Measurements from ENCODE around the gene CDK15.
"Not testable (repeated sequence)": the region's sequence is repeated elsewhere in the genome, so short reads cannot be mapped to it uniquely, and the experiment has no call there.

CDK15 gene

DNA sequence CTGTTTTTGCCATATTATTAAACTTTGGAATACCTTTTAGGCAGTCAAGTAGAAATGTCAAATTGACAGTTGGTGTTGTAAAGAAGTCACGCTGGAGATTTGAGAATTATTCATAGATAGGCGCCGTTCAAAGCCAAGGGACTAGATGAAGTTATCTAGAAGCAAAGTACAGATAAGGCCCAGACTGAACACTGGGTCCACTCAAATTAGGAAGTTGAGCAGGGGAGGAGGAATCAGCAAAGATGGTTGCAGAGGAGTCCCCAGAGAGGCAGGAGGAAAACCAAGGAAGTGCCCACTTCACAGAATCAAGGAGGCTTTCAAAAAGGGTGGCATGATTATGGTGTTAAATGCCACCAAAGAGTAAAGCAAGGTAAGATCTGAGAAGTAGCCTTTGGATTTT is 16.0 kb upstream of the CDK15 start:
- no peak for DNase-seq

- DNase-seq = no peak
These were observed 15.3 kb upstream of the CDK15 start for GRCh38 chr2:201790989-201791388.

GRCh38 chr2:201793631-201794030 is 12.7 kb upstream of the CDK15 start:
- no peak for DNase-seq

DNA sequence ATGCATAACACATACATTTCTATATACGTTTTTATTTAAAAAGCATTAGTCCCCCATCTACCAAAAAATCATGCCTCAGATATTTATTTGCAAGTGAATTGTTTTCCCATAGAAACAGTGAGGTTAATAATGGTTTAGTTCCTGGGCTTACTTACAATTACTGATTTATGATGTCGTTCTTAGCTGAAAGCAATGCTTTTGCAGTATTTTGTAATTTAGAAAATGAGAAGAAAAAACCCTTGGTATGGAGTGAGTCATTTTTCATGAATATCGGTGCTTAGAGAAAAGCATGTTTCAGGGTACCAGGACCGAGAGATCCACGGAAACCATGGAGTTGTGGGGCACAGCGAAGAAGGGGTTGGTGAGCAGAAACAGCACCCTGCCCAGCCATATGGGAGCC is 12.0 kb upstream of the CDK15 start:
- no peak for DNase-seq

- DNase-seq = no peak
These were observed 10.5 kb upstream of the CDK15 start for GRCh38 chr2:201795607-201796477.

DNA sequence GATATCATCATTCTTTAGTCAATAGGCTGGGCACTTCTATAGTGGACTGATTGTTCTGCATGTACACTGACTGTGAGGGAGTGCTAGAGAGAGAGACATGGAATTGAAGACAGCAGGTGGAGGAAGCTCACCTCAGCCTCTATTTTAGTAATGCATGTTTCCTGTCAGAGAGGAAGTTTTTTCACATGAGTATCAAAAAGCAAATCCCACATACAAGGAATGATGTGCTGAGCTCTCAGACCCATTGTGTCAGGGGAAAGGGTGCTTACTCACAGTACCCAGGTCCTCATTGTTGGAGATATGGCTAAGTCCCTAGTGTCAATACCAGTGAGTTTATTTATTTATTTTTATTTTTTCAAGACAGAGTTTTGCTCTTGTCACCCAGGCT is 9.9 kb upstream of the CDK15 start:
- DNase-seq = no peak

DNA sequence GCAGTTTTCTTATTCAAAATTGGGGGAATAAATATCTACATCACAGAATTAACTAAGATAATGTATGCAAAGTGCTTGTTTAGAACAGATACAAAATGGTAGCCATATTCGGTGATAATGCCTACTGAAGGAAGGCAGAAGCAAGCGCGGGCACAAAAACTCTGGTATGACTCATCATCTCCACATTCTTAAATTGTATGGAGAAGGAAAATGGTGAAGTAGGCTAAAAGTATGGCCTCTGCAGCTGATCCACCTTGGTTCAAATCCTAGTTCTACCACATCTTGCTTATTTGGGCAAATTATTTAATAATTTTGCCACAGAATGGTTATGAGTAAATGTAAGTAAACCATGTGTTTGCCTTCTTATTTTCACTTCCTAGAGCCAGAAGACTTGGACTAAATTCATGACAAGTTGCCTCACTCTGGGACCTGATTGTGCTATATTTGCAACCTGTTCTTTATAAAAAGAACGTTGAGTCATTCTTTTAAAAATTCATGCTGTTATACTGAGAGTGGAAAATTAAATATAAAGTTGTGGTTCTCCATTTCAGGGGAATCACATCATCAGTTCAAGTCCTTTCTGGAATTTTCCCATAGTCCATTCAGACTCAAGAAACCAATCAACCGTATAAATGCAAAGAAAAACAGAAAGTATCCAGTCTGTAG is 9.0 kb upstream of the CDK15 start:
- DNase-seq = no peak

DNA sequence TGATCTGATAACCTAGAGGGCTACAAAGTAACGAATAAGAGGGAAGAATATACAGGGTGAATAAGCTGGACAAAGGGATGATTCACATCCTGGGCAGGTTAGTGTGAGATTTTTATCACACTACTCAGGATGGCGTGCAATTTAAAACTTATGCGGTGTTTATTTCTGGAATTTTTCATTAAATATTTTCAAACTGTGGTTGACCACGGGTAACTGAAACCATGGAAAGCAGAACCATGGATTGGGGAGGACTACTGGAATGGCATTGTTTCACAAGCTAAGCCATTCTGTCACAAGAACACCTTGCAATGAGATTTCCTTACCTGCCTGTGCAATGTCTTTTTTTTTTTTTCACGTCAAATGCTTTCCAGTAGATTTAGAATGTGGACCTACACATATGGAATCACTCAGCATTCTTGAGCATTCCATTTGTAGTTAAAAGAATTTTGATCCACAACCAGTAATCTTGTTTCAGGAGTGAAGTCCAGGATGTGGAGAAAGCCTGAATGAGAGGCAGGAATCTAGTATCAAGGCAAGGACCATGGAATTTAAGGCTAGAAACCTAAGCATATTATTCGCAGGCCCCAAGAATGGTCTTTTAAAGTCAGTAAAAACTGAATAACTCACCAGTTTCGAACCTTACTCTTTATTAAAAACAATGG is 8.0 kb upstream of the CDK15 start:
- DNase-seq = no peak

GRCh38 chr2:201798914-201799285 is 7.4 kb upstream of the CDK15 start:
- not testable (repeated sequence) for DNase-seq

- DNase-seq = no peak
These were observed 1.2 kb downstream of the CDK15 start for GRCh38 chr2:201807452-201807999.

DNA sequence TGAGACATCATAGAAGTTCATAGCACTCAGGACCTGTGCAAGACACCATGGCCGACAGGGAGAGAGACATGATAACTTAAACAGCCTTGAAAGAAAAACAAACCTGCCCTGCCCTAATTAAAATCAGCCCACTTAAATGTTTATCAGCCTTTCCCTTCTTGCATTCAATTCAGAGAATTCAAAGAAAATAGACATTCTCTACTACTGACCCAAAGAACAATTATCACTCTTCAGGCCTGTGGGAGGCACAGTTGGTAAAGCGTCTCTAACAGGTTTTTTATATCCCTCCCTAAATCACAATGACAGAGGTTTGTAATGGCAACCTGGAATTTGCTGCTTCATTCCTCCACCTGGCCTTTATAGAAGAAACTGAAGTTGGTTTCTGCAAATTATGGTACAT is 1.7 kb downstream of the CDK15 start:
- no peak for DNase-seq

DNA sequence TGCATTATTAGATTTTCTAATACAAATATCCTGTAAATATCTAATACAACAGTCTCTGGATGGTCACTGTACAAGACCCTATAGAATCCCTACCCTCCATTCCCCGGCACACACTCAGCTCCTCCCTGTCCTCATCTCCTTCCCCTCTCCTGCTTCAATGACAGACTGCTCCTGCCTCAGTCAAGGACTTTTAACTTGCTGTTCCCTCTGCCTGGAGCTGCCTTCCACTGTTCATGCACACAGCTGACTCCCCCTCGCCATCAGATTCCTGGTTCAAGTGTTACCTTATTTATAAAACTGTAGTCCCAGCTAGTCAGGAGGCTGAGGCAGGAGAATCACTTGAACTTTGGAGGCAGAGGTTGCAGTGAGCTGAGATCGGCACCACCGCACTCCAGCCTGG is 3.3 kb downstream of the CDK15 start:
- no peak for DNase-seq

DNA sequence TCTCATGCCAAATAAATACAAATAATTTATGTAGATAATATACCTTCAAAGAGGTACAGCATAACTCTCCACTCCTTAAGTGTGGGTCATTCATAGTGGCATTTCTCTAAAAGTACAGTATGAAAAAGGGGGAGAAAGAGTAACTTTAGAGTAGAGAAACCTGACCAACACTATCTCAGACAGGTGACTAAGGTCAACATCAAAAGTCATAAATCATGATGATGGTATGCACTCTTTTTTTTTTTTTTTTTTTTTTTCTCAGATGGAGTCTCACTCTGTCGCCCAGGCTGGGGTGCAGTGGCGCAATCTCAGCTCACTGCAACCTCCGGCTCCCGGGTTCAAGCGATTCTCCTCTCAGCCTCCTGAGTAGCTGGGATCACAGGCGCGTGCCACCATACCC is 4.3 kb downstream of the CDK15 start:
- DNase-seq = not testable (repeated sequence)

DNA sequence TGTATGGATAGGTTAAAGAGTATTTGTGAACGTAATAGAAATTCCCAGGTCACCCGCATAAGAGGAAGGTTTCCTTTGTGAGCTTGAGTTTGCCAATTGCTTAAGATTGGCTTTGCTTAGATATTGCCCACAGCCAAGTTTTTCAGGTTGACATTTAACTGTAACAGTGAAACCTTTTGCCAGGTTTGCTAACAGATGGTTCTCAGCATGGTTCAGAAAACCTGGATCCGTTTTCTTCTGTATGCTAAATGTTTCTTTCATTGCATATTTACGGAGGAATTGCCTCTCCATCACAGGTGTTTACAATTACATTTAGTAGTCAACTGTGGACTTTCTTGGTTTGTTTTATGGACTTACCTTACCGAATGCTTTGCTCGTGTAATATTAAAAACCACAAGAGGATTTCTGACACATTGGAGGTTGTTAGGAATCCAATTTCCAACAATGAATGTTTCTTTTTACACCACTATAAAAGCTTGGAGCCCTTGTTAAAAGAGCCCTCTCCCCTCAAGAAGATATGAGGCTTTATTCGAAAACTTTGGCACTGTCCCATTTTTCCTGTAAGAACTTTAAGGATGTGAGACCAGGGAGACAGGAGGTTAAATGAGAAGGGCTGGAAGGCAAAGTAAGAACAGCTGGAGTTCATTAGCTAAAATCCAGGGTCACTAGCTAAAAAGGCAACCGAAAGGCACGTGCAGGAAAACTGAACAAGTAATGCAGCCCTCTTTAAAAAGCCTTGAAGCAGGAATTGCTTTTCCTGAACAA is 7.8 kb downstream of the CDK15 start:
- DNase-seq = no peak

- DNase-seq = no peak
These were observed 10.6 kb downstream of the CDK15 start for GRCh38 chr2:201816657-201817575.

DNA sequence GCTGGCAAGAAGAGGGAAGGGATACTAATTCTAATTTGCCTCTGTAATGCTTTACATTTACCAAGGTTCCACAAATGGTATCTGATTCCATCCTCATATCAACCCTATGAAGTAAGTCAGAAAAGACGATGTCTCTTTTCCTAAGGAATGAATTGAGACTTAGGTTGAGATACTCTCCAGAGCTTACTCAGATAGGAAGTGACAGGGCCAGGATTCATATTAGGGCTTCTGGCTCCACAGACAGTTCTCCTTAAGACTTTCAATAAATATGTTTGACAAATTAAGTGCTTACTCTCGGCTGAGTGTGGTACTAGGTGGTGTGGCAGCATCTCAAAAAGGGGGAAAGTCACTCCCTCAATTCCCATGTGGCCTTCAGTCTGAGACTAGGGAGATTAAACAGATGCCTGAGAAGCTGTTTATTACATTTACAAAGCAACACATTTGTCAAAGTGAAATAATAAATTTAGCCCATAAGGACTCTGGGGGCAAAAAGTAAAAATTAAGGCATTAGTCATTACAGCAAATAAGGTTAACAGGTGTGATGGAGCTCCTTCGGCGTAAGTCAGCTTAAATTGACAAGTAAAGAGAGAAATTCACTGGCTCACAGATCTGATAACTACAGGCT is 14.2 kb downstream of the CDK15 start:
- DNase-seq = no peak

DNA sequence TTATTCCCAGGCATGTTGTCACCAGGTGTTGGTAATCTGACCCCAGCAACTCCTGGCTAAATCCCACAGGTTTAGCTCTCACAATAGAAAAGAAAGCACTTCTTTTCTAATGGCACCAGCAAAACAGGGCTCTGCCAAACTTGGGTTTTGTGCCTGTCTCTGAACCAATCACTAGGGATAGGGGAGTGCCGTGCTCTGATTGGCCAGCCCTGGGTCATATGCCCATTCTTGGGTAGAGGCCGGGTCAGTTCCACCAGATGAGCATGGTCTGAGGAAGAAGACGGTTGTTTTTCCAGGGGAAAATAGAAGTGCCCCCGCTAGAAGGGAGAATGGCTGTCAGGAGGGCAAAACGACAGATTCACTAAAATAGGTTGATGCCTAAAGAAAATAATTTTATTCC is 14.7 kb downstream of the CDK15 start:
- no peak for DNase-seq

- DNase-seq = no peak
These were observed 17.9 kb downstream of the CDK15 start for GRCh38 chr2:201824212-201824611.

GRCh38 chr2:201827621-201828020 is 21.3 kb downstream of the CDK15 start:
- no peak for DNase-seq

GRCh38 chr2:201828220-201828619 is 21.9 kb downstream of the CDK15 start:
- DNase-seq = no peak

GRCh38 chr2:201830666-201831065 is 24.3 kb downstream of the CDK15 start:
- no peak for DNase-seq

All from activated gamma-delta T cell (primary cell).